D721Med (cell line): ENCODE data around the gene RIPK1.
A peak's percentile ranks its signal among the peaks of the same experiment; 100 is the strongest.

Experiments
- DNase-seq: peaks from one replicate; pipeline ENCODE4 v3.0.0; 2011; ENCODE audit warnings: low spot score; ENCODE audit not compliant: insufficient read length
- FAIRE-seq: peaks from 2 replicates; lab custom pipeline; 2011; peaks lifted over from hg19 to GRCh38; lab: Jason Lieb, UNC
- TF ChIP-seq, protein P1 (sequence below): IDR thresholded peaks from 2 replicates; pipeline ENCODE4 v1.5.1; 2012; ENCODE audit warnings: mild to moderate bottlenecking, control low read depth; ENCODE audit not compliant: insufficient read depth; ENCODE audit errors: missing control alignments

The RIPK1 gene

DNA sequence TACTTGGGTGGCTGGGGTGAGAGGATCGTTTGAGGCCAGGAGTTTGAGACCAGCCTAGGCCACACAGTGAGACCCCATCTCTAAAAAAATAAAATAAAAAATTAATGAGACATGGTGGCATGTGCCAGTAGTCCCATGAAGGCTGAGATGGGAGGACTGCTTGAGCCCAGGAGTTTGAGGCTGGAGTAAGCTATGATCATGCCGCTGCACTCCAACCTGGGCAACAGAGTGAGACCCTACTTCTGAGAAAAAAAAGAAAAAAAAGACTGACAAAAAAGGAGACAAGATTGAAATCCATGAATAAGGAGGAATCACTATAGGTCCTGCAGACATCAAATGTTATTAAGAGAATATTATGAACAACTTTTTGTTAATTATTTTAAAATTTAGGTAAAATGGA, 26.5 kb downstream of the RIPK1 start:
- FAIRE-seq: no peak
- TF ChIP-seq, protein P1, sequence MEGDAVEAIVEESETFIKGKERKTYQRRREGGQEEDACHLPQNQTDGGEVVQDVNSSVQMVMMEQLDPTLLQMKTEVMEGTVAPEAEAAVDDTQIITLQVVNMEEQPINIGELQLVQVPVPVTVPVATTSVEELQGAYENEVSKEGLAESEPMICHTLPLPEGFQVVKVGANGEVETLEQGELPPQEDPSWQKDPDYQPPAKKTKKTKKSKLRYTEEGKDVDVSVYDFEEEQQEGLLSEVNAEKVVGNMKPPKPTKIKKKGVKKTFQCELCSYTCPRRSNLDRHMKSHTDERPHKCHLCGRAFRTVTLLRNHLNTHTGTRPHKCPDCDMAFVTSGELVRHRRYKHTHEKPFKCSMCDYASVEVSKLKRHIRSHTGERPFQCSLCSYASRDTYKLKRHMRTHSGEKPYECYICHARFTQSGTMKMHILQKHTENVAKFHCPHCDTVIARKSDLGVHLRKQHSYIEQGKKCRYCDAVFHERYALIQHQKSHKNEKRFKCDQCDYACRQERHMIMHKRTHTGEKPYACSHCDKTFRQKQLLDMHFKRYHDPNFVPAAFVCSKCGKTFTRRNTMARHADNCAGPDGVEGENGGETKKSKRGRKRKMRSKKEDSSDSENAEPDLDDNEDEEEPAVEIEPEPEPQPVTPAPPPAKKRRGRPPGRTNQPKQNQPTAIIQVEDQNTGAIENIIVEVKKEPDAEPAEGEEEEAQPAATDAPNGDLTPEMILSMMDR: no peak
- DNase-seq: no peak

DNA sequence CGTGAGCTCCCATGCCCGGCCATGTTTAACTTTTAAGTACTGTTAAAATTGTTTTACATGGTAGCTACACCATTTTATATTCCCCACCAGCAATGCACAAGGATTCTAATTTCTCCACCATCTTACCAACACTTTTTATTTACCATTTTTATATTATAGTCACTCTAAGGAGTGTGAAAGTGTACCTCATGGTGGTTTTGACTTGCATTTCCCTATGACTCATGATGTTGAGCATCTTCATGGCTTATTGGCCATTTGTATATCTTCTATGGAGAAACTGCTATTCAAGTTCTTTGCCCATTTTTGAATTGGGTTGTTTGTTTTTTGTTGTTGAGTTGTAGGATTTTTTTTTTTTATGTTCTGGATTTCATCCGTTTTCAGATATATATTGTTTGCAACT, 34.6 kb downstream of the RIPK1 start:
- TF ChIP-seq, protein P1: no peak
- DNase-seq (no peak), FAIRE-seq (no peak)

DNA sequence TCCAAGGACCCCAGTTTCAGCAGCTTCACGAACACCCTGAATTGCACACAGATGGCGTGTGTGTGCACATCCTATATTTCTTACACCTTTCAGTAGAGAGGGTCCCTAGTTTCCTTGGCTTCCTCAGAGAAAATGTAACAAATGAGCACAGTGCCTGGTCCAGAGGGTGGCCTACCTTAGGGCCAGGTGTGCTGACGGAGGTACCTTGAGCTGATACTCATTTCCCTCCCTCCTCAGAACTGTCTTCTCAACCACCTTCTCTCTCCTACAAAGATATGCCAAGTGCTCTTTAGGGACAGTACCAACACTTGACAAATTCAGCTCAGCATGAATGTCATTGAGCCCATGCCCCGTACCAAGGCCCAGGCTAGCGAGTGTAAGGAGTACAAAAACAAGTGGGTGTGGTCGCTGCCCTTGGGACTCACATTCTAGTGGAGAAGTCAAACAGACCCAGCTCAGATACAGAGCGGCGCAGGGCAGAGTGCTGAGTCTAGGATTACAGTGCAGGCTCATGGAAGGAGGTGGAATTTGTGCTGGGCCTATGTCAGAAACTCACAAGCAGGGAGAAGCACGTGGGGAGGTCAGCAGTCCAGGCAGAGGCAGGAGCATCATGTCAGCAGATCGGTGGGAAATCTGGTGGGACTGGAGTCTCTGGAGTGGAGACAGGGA, 40.6 kb downstream of the RIPK1 start:
- no peak for DNase-seq
- TF ChIP-seq, protein P1: no peak
- no peak for FAIRE-seq

DNA sequence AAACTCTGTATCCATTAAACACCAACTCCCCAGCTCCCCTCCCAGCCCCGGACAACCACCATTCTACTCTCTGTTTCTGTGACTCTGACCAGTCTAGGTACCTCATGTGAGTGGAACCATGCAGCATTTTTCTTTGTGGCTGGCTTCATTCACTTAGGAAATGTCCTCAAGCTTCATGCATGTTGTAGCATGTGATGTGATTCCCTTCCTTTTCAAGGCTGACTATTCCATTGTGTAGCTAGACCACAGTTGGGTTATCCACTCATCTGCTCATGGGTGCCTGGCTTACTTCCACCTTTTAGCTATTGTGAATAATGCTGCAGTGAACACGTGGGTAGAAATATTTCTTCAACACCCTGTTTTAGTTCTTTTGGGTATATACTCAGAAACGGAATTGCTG, 41.5 kb downstream of the RIPK1 start:
- TF ChIP-seq, protein P1: no peak
- DNase-seq (no peak), FAIRE-seq (no peak)

DNA sequence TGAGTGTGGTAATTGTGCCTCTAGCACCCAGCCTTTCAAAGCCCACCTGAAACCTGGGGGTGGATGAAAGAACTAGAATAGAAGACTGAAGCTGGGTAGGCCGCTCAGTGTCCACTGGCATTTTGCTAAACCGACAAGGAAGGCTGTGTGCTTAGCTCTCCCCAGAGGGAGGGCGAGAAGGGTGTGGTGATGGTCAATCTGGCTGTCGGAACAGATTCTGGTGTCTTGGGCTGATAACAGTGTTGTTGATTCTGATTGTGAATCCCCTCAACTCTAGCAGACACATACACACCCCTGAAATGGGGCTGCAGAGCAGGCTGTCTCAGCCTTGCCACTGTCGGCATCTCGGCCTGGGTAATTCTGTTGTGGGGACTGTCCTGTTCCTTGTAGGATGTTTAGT, 46.1 kb downstream of the RIPK1 start:
- TF ChIP-seq, protein P1: no peak
- FAIRE-seq (no peak), DNase-seq (no peak)

DNA sequence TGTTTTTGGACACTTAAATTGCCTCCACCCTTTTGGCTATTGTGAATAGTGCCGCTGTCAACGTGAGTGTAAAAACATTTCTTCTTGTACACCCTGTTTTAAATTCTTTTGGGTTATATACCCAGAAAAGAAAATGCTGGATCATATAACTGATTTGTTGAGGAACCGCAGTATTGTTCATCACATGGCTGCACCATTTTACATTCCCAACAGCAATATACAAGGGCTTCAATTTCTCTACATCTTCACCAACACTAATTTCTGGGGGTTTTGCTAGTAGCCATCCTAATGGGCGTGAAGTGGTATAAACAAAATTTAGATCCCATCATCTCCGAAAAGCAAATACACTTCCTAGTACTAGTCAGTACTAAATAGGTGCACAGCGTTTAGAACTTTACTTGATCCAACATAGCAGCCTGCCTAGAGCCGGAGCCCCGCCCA, 49.6 kb downstream of the RIPK1 start:
- TF ChIP-seq, protein P1: no peak
- DNase-seq (no peak), FAIRE-seq (no peak)

DNA sequence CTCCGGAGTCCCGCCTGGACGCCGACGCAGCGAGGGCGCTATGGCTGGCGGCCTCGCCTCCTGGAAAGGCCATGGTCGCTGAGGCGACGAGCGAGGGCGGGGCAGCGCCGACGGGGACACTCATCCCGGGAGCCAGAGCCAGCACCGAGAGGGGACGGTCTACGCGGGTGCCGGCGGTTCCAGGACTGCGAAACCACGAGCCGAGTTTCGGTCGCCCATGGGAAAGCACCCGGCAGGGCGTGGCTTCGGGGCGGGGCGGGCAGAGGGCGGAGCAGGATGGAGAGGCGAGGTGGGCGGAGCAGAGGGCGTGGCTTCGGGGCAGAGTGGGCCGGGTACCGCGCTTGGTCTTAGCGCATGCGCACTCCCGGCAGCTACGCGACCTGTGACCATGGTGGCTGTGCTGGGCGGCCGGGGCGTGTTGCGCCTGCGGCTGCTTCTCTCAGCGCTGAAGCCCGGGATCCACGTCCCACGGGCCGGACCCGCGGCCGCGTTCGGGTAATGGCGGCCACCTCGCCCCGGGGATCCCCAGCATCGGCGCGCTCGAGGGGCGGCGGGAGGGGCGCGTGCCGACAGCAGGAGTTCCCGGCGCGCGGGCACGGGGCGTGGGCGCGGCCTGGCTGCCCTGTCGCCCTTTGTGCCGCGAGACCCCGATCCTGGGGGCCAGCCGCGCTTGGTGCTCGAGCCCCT, 50.2 kb downstream of the RIPK1 start, which contains the start of gene BPHL:
Gene BPHL, plus strand, starts transcription at position 359 of the 687 bp plus-strand sequence. Its CDS starts 30 bp downstream, at position 389.
- FAIRE-seq: no peak
- DNase-seq: peak; percentile 90
- TF ChIP-seq, protein P1: no peak
